DOHH2 (cell line): ENCODE measurements around the gene CBFB.

Source experiments
- H3F3A ChIP-seq: fragments of 200-600 bp; sonication (generic), shearing (Covaris generic); 2 replicates; pipeline ENCODE4 v1.6.0; 2016; ENCODE audit warnings: antibody characterized with exemption, mild to moderate bottlenecking; ENCODE audit not compliant: control insufficient read depth, insufficient read depth
- H3K27ac ChIP-seq: fragments of 200-600 bp; sonication (generic); 2 replicates; pipeline ENCODE4 v1.5.1; 2014; ENCODE audit warnings: low read depth, mild to moderate bottlenecking, low read length, moderate library complexity
- H3K27me3 ChIP-seq: fragments of 200-600 bp; sonication (generic); 2 replicates; pipeline ENCODE4 v1.6.1; 2014; ENCODE audit warnings: mild to moderate bottlenecking, low read length, mixed read lengths; ENCODE audit not compliant: control insufficient read depth
- H3K36me3 ChIP-seq: fragments of 200-600 bp; sonication (generic); 2 replicates; pipeline ENCODE4 v1.6.1; 2014; ENCODE audit warnings: mild to moderate bottlenecking, low read length, moderate library complexity, mixed read lengths; ENCODE audit not compliant: control insufficient read depth
- H3K4me1 ChIP-seq: fragments of 200-600 bp; sonication (generic); 2 replicates; pipeline ENCODE4 v1.6.1; 2014; ENCODE audit warnings: mild to moderate bottlenecking, low read length, mixed read lengths; ENCODE audit not compliant: control insufficient read depth
- H3K4me2 ChIP-seq: fragments of 200-600 bp; sonication (generic); 2 replicates; pipeline ENCODE4 v1.6.0; 2014; ENCODE audit warnings: mild to moderate bottlenecking, low read length, moderate library complexity
- H3K4me3 ChIP-seq: fragments of 200-600 bp; sonication (generic); 2 replicates; pipeline ENCODE4 v1.5.1; 2014; ENCODE audit warnings: mild to moderate bottlenecking, low read length, mixed read lengths
- H3K79me2 ChIP-seq: fragments of 200-600 bp; sonication (generic); 2 replicates; pipeline ENCODE4 v1.6.1; 2014; ENCODE audit warnings: mild to moderate bottlenecking, low read length, mixed read lengths; ENCODE audit not compliant: control insufficient read depth
- H3K9me2 ChIP-seq: fragments of 200-600 bp; sonication (generic); replicated peaks from 2 replicates; pipeline ENCODE4 v1.6.1; 2014; ENCODE audit warnings: mild to moderate bottlenecking, low read length, mixed read lengths; ENCODE audit not compliant: control insufficient read depth
- H3K9me3 ChIP-seq: fragments of 200-600 bp; sonication (generic); 2 replicates; pipeline ENCODE4 v1.6.1; 2014; ENCODE audit warnings: antibody characterized with exemption, low read length, mixed read lengths; ENCODE audit not compliant: control insufficient read depth, insufficient read depth
- H4K20me1 ChIP-seq: fragments of 200-600 bp; sonication (generic); 2 replicates; pipeline ENCODE4 v1.6.0; 2014; ENCODE audit warnings: low read depth, mild to moderate bottlenecking, antibody characterized with exemption, low read length, moderate library complexity; ENCODE audit not compliant: control insufficient read depth, insufficient read depth
- CTCF ChIP-seq: fragments of 200-600 bp; sonication (generic); IDR thresholded peaks from one replicate; pipeline ENCODE4 v1.5.1; 2014; ENCODE audit warnings: antibody characterized with exemption, mild to moderate bottlenecking, low read depth, low read length; ENCODE audit not compliant: poor library complexity, severe bottlenecking
- EZH2phosphoT487 ChIP-seq: fragments of 200-600 bp; sonication (generic); IDR thresholded peaks from 2 replicates; pipeline ENCODE4 v1.6.1; 2017; ENCODE audit warnings: borderline replicate concordance, mild to moderate bottlenecking, antibody characterized with exemption, low read length, moderate library complexity, mixed read lengths

CBFB gene

GRCh38 chr16:67111951-67112444 lies 83.0 kb downstream of the CBFB start:
- Histone ChIP-seq H3K9me2 (no peaks in the 10 kb centered on the region), H3F3A (0 out of 2 replicates have a peak, but pooled peaks cover 5% of the 10 kb centered on the region), H3K4me1 (peaks cover 19% of the 10 kb centered on the region), H3K4me3 (no peak overlapping the region), H3K4me2 (no peak overlapping the region), H3K27me3 (no peaks in the 10 kb centered on the region), H3K9me3 (no peaks in the 10 kb centered on the region), H3K27ac (no peak overlapping the region), H4K20me1 (no peaks in the 10 kb centered on the region; the same call in 1 of the 2 replicates), H3K79me2 (peaks cover 64% of the 10 kb centered on the region), H3K36me3 (no peaks in the 10 kb centered on the region)
- TF ChIP-seq CTCF = no peak
- no peak for TF ChIP-seq EZH2phosphoT487

GRCh38 chr16:67112591-67113399 lies 83.8 kb downstream of the CBFB start:
- Histone ChIP-seq H3K4me2 (no peak overlapping the region), H3F3A (0 out of 2 replicates have a peak, but pooled peaks cover 5% of the 10 kb centered on the region), H4K20me1 (no peaks in the 10 kb centered on the region; the same call in 1 of the 2 replicates), H3K9me3 (no peaks in the 10 kb centered on the region), H3K27ac (no peak overlapping the region), H3K4me1 (peaks cover 19% of the 10 kb centered on the region), H3K79me2 (peaks cover 67% of the 10 kb centered on the region), H3K9me2 (no peaks in the 10 kb centered on the region), H3K27me3 (no peaks in the 10 kb centered on the region), H3K36me3 (no peaks in the 10 kb centered on the region), H3K4me3 (no peak overlapping the region)
- TF ChIP-seq EZH2phosphoT487 (no peak), CTCF (no peak)

GRCh38 chr16:67114793-67115192 lies 85.8 kb downstream of the CBFB start:
- Histone ChIP-seq H3F3A (no peaks in the 10 kb centered on the region), H3K4me1 (peaks cover 14% of the 10 kb centered on the region), H3K27me3 (no peaks in the 10 kb centered on the region), H3K79me2 (peaks cover 72% of the 10 kb centered on the region), H3K4me2 (no peak overlapping the region), H4K20me1 (no peaks in the 10 kb centered on the region; the same call in 1 of the 2 replicates), H3K4me3 (no peak overlapping the region), H3K27ac (no peak overlapping the region), H3K36me3 (no peaks in the 10 kb centered on the region), H3K9me2 (no peaks in the 10 kb centered on the region), H3K9me3 (no peaks in the 10 kb centered on the region)
- no peak for TF ChIP-seq EZH2phosphoT487
- no peak for TF ChIP-seq CTCF
